ENCODE results near the gene P2RX6.

GRCh38 chr22:20972933-20973577 is 41.9 kb upstream of the P2RX6 start:
- no peak for TF ChIP-seq CTCF (IDR thresholded peaks at IDR 0.05)
- no peak for TF ChIP-seq ZFX (IDR thresholded peaks at IDR 0.05; ENCODE audit: borderline replicate concordance)
